Measurements from ENCODE around the gene RHOB.

The RHOB gene

GRCh38 chr2:20446917-20447436 is at the start of gene RHOB:
Gene RHOB (plus strand): TSS chr2:20447074. CDS start chr2:20447466, 392 bp downstream.
- Histone ChIP-seq H3K9me3 (ENCODE audit: control insufficient read depth, insufficient read depth, low read length) (no peaks in the 10 kb centered on the region), H3K27ac (ENCODE audit: low read length) (no peak within 1 kb of the TSS), H3K4me3 (ENCODE audit: low read length) (peak within 1 kb of the TSS; percentile 49), H3K27me3 (ENCODE audit: control insufficient read depth, insufficient read depth, low read length) (peaks cover 20% of the 10 kb centered on the region; the same call in 1 of the 2 replicates), H3K36me3 (ENCODE audit: control insufficient read depth, insufficient read depth, low read length) (no peaks in the 10 kb centered on the region), H3K4me1 (ENCODE audit: control insufficient read depth, insufficient read depth, low read length) (peaks cover 6% of the 10 kb centered on the region)
- DNase-seq (ENCODE audit: low read depth, low spot score): peak; percentile 83
- WGBS (ENCODE audit: insufficient coverage, insufficient read length): no CpG with 5 or more reads among the region's 60 CpGs

- Histone ChIP-seq H3K9me3 (ENCODE audit: control insufficient read depth, insufficient read depth, low read length) (no peaks in the 10 kb centered on the region), H3K4me1 (ENCODE audit: control insufficient read depth, insufficient read depth, low read length) (no peaks in the 10 kb centered on the region), H3K27ac (ENCODE audit: low read length) (no peak overlapping the region), H3K4me3 (ENCODE audit: low read length) (no peak overlapping the region), H3K27me3 (ENCODE audit: control insufficient read depth, insufficient read depth, low read length) (no peaks in the 10 kb centered on the region), H3K36me3 (ENCODE audit: control insufficient read depth, insufficient read depth, low read length) (no peaks in the 10 kb centered on the region)
- no CpG with 5 or more reads among the region's 5 CpGs for WGBS (ENCODE audit: insufficient coverage, insufficient read length)
- DNase-seq (ENCODE audit: low read depth, low spot score): no peak
Observed at GRCh38 chr2:20397811-20398447, 48.9 kb upstream of the RHOB start.

- WGBS (ENCODE audit: insufficient coverage, insufficient read length): no CpG with 5 or more reads among the region's 7 CpGs
Observed at GRCh38 chr2:20398956-20399567, 47.8 kb upstream of the RHOB start.

GRCh38 chr2:20400306-20400705 is 46.6 kb upstream of the RHOB start:
- Histone ChIP-seq H3K27ac (ENCODE audit: low read length) (no peak overlapping the region), H3K27me3 (ENCODE audit: control insufficient read depth, insufficient read depth, low read length) (no peaks in the 10 kb centered on the region), H3K4me3 (ENCODE audit: low read length) (no peak overlapping the region), H3K9me3 (ENCODE audit: control insufficient read depth, insufficient read depth, low read length) (no peaks in the 10 kb centered on the region), H3K4me1 (ENCODE audit: control insufficient read depth, insufficient read depth, low read length) (no peaks in the 10 kb centered on the region), H3K36me3 (ENCODE audit: control insufficient read depth, insufficient read depth, low read length) (no peaks in the 10 kb centered on the region)
- no CpG with 5 or more reads among the region's 1 CpG for WGBS (ENCODE audit: insufficient coverage, insufficient read length)
- DNase-seq (ENCODE audit: low read depth, low spot score): no peak

More at GRCh38 chr2:20398956-20399567, 47.8 kb upstream of the RHOB start:
- Histone ChIP-seq H3K4me1 (ENCODE audit: control insufficient read depth, insufficient read depth, low read length) (no peaks in the 10 kb centered on the region), H3K27me3 (ENCODE audit: control insufficient read depth, insufficient read depth, low read length) (no peaks in the 10 kb centered on the region), H3K4me3 (ENCODE audit: low read length) (no peak overlapping the region), H3K36me3 (ENCODE audit: control insufficient read depth, insufficient read depth, low read length) (no peaks in the 10 kb centered on the region), H3K9me3 (ENCODE audit: control insufficient read depth, insufficient read depth, low read length) (no peaks in the 10 kb centered on the region), H3K27ac (ENCODE audit: low read length) (no peak overlapping the region)
- DNase-seq (ENCODE audit: low read depth, low spot score): no peak

GRCh38 chr2:20400787-20401488 is 45.9 kb upstream of the RHOB start:
- H3K4me1 ChIP-seq (ENCODE audit: control insufficient read depth, insufficient read depth, low read length): no peaks in the 10 kb centered on the region
- no peaks in the 10 kb centered on the region for H3K9me3 ChIP-seq (ENCODE audit: control insufficient read depth, insufficient read depth, low read length)
- H3K36me3 ChIP-seq (ENCODE audit: control insufficient read depth, insufficient read depth, low read length): no peaks in the 10 kb centered on the region
- WGBS (ENCODE audit: insufficient coverage, insufficient read length): no CpG with 5 or more reads among the region's 3 CpGs
- H3K27ac ChIP-seq (ENCODE audit: low read length): no peak overlapping the region
- H3K4me3 ChIP-seq (ENCODE audit: low read length): no peak overlapping the region
- DNase-seq (ENCODE audit: low read depth, low spot score): no peak
- H3K27me3 ChIP-seq (ENCODE audit: control insufficient read depth, insufficient read depth, low read length): no peaks in the 10 kb centered on the region

- H3K27me3 ChIP-seq (ENCODE audit: control insufficient read depth, insufficient read depth, low read length): no peaks in the 10 kb centered on the region
- H3K4me1 ChIP-seq (ENCODE audit: control insufficient read depth, insufficient read depth, low read length): no peaks in the 10 kb centered on the region
- no peaks in the 10 kb centered on the region for H3K9me3 ChIP-seq (ENCODE audit: control insufficient read depth, insufficient read depth, low read length)
- no peaks in the 10 kb centered on the region for H3K36me3 ChIP-seq (ENCODE audit: control insufficient read depth, insufficient read depth, low read length)
- no peak overlapping the region for H3K27ac ChIP-seq (ENCODE audit: low read length)
- no peak for DNase-seq (ENCODE audit: low read depth, low spot score)
- no peak overlapping the region for H3K4me3 ChIP-seq (ENCODE audit: low read length)
- no CpG with 5 or more reads among the region's 6 CpGs for WGBS (ENCODE audit: insufficient coverage, insufficient read length)
Observed at GRCh38 chr2:20401489-20401835, 45.4 kb upstream of the RHOB start.

- WGBS (ENCODE audit: insufficient coverage, insufficient read length): no CpG with 5 or more reads among the region's 5 CpGs
- H3K4me3 ChIP-seq (ENCODE audit: low read length): no peak overlapping the region
Observed at GRCh38 chr2:20403774-20404312, 43.0 kb upstream of the RHOB start.

GRCh38 chr2:20404950-20405349 is 41.9 kb upstream of the RHOB start:
- no peaks in the 10 kb centered on the region for H3K36me3 ChIP-seq (ENCODE audit: control insufficient read depth, insufficient read depth, low read length)
- H3K9me3 ChIP-seq (ENCODE audit: control insufficient read depth, insufficient read depth, low read length): no peaks in the 10 kb centered on the region
- no peak for DNase-seq (ENCODE audit: low read depth, low spot score)
- WGBS (ENCODE audit: insufficient coverage, insufficient read length): no CpG with 5 or more reads among the region's 2 CpGs
- no peak overlapping the region for H3K4me3 ChIP-seq (ENCODE audit: low read length)
- H3K27me3 ChIP-seq (ENCODE audit: control insufficient read depth, insufficient read depth, low read length): no peaks in the 10 kb centered on the region
- no peaks in the 10 kb centered on the region for H3K4me1 ChIP-seq (ENCODE audit: control insufficient read depth, insufficient read depth, low read length)
- no peak overlapping the region for H3K27ac ChIP-seq (ENCODE audit: low read length)

More at GRCh38 chr2:20403774-20404312, 43.0 kb upstream of the RHOB start:
- no peaks in the 10 kb centered on the region for H3K4me1 ChIP-seq (ENCODE audit: control insufficient read depth, insufficient read depth, low read length)
- H3K27ac ChIP-seq (ENCODE audit: low read length): no peak overlapping the region
- H3K36me3 ChIP-seq (ENCODE audit: control insufficient read depth, insufficient read depth, low read length): no peaks in the 10 kb centered on the region
- H3K9me3 ChIP-seq (ENCODE audit: control insufficient read depth, insufficient read depth, low read length): no peaks in the 10 kb centered on the region
- no peak for DNase-seq (ENCODE audit: low read depth, low spot score)
- no peaks in the 10 kb centered on the region for H3K27me3 ChIP-seq (ENCODE audit: control insufficient read depth, insufficient read depth, low read length)

GRCh38 chr2:20409039-20409438 is 37.8 kb upstream of the RHOB start:
- Histone ChIP-seq H3K4me3 (ENCODE audit: low read length) (no peak overlapping the region), H3K9me3 (ENCODE audit: control insufficient read depth, insufficient read depth, low read length) (no peaks in the 10 kb centered on the region), H3K36me3 (ENCODE audit: control insufficient read depth, insufficient read depth, low read length) (no peaks in the 10 kb centered on the region), H3K27ac (ENCODE audit: low read length) (no peak overlapping the region), H3K27me3 (ENCODE audit: control insufficient read depth, insufficient read depth, low read length) (no peaks in the 10 kb centered on the region), H3K4me1 (ENCODE audit: control insufficient read depth, insufficient read depth, low read length) (no peaks in the 10 kb centered on the region)
- no peak for DNase-seq (ENCODE audit: low read depth, low spot score)

- no CpG with 5 or more reads among the region's 5 CpGs for WGBS (ENCODE audit: insufficient coverage, insufficient read length)
- Histone ChIP-seq H3K27me3 (ENCODE audit: control insufficient read depth, insufficient read depth, low read length) (no peaks in the 10 kb centered on the region), H3K4me3 (ENCODE audit: low read length) (no peak overlapping the region), H3K36me3 (ENCODE audit: control insufficient read depth, insufficient read depth, low read length) (no peaks in the 10 kb centered on the region), H3K4me1 (ENCODE audit: control insufficient read depth, insufficient read depth, low read length) (no peaks in the 10 kb centered on the region), H3K27ac (ENCODE audit: low read length) (no peak overlapping the region), H3K9me3 (ENCODE audit: control insufficient read depth, insufficient read depth, low read length) (no peaks in the 10 kb centered on the region)
- no peak for DNase-seq (ENCODE audit: low read depth, low spot score)
Observed at GRCh38 chr2:20410556-20411277, 36.2 kb upstream of the RHOB start.

Data from iPS DF 6.9 (cell line).